ENCODE measurements around the gene TSPAN3.

GRCh38 chr15:77040673-77041072 lies 30.2 kb downstream of the TSPAN3 start:
- TF ChIP-seq, protein P1, sequence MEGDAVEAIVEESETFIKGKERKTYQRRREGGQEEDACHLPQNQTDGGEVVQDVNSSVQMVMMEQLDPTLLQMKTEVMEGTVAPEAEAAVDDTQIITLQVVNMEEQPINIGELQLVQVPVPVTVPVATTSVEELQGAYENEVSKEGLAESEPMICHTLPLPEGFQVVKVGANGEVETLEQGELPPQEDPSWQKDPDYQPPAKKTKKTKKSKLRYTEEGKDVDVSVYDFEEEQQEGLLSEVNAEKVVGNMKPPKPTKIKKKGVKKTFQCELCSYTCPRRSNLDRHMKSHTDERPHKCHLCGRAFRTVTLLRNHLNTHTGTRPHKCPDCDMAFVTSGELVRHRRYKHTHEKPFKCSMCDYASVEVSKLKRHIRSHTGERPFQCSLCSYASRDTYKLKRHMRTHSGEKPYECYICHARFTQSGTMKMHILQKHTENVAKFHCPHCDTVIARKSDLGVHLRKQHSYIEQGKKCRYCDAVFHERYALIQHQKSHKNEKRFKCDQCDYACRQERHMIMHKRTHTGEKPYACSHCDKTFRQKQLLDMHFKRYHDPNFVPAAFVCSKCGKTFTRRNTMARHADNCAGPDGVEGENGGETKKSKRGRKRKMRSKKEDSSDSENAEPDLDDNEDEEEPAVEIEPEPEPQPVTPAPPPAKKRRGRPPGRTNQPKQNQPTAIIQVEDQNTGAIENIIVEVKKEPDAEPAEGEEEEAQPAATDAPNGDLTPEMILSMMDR (IDR thresholded peaks at IDR 0.05; ENCODE audit: low read depth, low read length, missing input control): no peak
- no peak for TF ChIP-seq REST (IDR thresholded peaks at IDR 0.05)
- no peak for TF ChIP-seq TAF1 (conservative IDR thresholded peaks at IDR 0.05)
- no peak for TF ChIP-seq HNF4G (IDR thresholded peaks at IDR 0.05)
- TF ChIP-seq SP1 (IDR thresholded peaks at IDR 0.05): no peak
- no peak for TF ChIP-seq EGR1 (IDR thresholded peaks at IDR 0.05; ENCODE audit: low read depth in 2 of 2)
- no peak for TF ChIP-seq YY1 (IDR thresholded peaks at IDR 0.05)
- TF ChIP-seq, protein P2, sequence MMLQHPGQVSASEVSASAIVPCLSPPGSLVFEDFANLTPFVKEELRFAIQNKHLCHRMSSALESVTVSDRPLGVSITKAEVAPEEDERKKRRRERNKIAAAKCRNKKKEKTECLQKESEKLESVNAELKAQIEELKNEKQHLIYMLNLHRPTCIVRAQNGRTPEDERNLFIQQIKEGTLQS (IDR thresholded peaks at IDR 0.05): no peak
- TF ChIP-seq RAD21 (IDR thresholded peaks at IDR 0.05): no peak
- TF ChIP-seq RXRA (IDR thresholded peaks at IDR 0.05): no peak
- TF ChIP-seq FOXA1 (IDR thresholded peaks at IDR 0.05): no peak

Measured in liver (tissue), 3 donors.